ENCODE data around the gene SSH3.

Gene SSH3

DNA sequence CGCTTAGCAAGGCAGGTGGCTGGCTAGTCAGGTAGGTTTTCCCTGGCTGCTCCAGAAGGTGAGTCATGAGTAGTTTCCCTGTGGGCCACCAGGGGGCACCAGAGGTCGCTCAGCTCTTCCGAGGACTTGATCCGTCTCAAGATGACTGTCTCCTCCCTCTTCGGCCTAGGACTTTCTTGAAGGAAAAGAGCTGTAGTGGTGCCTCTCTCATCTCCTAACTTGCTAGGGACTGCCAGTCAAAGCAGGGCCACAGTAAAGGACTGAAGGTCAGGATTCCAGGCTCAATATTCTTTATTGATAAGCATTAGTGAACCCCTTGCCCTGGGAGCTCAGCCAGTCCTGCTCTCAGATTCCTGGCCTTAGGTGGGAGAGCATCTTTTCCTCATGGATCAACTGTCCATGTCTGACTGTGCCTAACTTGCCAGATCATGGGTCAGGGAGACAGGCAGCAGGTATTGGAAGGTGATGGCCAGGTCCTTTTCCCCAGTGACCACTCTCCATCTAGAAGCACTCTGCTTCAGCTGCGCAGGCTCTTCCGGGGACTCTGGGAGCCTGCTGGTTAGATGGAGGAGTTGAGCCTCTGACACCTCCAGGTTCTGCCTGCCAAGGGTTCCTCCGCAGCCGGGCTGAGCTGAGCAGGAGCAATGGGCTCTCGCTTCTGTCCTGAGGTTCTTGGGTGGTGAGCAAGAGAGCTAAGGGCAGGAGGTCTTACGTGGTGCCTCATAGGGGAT is 48.1 kb downstream of the SSH3 start:
- DNase-seq = peak; percentile 77

DNA sequence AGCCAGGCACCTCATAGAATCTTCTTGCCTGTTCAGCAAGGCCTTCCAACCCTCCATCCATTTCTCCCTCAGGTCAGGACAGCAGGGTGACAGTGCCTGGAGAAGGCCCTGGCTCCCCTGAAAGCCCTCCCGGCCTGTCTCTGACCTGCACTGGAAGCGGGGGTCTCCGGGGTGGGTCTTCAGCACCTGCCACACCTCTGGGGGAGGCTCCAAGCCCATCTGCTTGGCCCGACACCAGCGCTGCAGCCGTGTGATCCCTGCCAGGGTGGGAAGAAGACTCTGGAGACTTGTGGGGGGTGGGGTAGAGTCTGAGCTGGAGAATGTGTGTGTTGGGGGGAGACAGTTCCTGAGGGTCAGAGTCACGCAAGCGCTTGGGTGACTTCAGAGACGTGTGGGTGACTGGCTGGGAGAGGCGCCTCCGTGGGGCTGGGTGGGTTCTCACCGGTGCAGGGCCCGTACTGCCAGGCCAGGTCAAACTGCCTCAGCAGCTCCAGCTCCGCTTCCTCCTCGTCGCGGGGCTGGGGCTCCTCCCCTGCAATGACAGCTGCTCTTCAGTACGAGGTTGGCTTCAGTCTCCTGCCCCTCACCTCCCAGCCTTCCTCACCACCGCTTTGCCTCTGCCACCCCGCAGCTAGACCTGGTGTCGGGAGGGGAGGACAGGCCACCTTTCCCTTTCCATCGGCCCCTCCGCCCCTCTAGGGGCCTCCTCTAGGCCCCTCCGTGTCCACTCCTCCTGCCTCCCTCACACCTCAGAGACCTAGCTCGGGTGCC is 49.4 kb downstream of the SSH3 start:
- no peak for DNase-seq

DNA sequence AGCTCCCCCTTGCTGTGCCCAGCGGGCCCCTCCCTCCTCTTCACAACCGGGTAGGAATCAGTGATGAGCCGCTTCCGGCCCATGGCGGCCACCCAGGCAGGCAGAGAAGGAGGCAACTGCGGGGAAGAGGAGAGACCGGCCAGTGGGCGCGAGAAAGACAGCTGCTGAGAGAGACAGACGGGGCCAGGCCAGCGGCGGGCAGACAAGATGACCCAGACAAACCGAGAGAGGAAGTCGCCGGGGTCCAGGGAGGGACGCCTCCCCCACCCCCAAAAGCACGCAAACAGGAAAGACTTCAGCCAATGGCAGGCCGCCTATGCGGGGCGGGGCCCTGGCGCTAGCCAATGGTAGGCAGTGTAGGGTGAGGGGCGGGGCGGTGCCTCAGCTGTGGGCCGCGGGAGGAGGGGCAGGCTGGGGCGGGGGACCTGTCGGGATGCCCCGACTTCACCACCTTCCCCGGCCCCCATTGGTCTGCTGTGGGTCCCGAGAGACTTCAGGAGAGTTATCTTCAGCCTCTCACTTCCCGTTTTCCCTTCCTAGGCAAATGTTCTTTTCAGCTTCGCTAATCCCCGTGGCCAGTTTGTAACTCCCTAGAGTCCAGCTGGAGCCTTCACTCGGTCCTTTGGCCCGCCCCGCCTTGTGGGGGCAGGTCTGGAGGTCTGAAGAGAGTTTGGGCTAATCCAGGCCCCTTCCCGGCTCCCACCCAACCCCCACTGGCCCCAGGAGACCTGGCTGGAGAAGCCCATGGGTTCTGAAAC is 50.2 kb downstream of the SSH3 start, which contains the start of gene POLD4:
Gene POLD4 (minus strand): TSS at position 230 of the 758 bp plus-strand sequence. CDS start 147 bp downstream, at position 83.
- DNase-seq = peak; percentile 97

DNA sequence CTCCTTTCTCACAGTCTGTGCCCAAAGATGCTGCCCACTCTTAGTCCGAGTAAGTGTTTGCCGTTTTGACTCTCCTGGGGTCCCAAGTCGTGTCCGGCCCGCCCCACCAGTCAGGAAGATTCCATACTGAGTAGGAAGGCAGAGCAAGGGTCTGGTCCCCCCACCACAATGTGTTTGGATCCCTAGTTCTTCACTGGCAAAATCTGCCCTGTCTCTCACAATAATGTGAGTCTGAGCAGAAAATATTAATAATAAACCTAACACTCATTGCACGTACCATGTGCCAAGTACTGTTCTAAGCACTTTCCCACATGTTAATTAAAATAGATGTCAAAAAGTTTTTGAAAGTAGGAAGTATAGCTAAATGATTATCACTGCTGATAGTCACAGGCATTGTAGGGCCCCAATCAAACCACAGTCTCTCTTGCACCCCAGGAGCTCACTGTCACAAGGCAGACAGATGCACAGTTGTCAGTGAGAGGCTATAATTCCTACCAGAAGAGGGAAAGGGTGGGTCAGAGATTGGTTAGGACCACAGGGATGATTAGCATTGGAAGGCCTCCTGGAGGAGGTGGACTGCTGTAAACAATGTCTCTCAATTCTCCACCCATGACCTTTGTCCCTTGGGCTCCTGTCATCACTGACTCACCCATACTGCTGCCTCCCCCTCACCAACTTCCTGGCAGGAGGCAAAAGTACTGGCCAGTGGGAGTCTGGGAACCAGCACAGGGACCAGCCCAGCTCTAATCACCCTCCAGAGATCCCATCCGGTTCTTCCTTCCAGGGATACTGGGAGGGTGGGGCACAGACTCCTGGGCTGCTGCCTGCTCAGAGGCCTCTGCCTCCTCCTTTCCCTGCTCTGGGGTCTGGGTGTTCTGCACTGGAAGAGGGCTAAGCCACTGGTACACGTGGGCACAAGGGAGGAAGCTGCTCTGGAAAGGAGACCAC is 51.0 kb downstream of the SSH3 start:
- DNase-seq = peak; percentile 31

DNA sequence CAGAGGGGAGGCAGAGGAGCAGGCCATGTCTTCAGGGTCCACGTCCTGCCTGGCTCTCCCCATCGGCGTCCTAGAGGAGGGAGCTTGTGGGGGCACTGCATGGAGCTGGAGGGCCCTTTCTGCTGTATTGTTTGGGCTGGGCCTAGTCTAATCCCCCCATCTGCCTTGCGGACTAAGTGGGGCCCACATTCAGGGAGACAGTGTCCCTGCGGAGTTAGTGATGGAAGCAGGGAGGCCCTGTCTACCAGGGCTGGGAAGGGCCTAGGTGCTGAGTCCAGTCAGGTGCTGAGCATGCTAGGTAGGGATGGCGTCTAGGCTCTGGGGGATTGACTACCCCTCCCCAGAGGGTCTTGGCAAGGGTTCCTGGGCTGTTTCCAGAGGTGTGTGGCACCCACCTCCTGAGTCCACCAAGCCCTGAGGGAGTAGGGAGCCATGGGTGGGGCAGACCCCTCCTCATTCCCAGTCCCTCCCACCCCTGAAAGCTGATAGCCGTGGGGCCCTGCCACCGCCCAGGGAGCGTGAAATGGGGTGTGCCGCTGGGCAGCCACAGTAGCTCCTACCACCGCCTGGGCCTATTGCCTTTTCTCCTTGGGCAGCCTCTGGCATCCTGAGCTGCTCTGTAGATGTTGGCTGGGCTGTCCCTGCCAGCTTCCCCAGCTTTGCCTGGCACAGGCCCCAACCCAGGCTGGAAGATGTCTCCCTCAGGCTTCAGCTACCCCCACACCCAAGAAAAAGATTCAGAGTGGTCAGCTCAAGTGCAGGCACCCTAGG is 51.9 kb downstream of the SSH3 start:
- no peak for DNase-seq

DNA sequence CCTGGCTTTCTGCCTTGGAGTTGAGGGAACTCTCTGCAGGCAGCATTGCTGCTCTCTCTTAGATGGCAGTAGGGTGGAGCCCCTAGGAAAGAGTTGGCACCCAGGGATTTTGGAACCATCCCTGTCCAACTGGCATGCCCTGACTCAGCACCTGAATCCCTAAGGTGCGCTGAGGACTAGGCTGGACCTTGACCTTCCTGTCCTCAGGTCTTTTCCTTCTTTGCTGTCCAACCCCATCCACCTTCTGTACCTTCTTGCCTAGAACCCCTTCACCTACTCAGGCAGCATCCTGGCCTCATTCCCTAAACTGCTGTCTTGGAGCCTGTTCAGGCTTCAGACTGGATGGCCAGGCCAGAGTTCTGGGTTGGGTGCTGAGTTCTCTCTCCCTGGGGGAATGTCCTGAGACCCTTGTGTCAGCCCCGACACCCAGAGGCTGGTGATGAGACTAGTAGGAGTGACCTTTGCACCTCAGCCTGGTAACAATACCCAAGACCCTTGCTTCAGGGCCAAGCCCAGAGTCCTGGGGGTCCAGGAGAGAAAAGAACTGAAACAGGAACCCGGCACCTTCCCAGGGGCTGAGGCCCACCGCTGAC is 52.6 kb downstream of the SSH3 start:
- no peak for DNase-seq

DNA sequence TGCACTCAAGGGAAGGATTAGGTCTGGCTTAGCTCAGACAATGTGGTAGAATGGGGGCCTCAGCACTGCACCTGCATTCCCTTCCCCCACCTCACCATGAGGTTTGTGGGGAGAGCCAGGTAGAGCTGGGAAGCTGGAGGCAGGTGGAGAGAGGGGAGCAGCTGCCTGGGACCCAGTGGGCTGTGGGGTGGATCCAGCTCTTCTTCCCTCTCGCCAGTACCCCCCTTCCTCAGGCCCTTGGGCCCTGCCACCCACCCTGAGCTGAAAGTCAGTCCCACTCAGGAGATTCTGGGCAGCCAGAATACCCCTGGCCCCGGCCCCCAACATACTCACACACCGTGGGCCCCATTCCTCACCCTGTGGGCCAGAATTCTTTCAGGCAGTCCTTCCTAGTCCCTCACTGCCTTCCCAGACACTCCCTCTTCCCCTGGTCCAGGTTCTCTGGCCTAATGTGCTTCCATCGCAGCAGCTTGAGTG is 53.1 kb downstream of the SSH3 start:
- no peak for DNase-seq

DNA sequence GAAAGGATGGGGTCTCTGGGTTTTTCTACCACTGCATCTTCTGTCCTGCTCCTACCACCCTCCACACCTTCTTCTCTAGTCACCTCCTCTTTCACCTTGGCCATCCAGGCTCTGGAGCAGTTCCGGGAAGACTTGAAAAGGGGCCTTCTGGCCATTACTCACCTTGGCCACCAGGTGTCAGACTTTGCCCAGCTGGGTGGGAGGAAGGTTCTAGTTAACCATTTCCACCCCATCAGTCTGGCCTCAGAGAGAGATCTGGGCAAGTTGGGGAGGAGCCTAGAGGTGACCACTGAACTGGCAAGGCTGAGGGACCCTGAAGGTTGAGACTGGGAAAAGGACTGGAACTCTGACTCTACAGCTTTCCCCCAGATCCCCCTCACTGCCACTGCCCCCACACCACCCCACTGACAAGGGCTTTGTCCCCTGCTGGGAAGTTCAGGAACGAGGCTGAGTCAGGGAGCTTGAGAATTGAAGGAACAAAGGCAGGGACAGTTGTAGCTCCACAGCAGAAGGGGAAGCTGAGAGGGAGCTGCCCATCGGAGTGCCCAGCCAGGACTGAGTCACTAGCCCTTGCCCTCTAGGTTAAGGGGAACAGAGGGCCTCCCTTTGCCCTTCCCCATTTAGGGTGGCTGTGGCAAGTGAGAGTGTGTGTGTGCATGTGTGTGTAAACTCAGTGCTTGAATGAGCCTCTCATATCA is 53.7 kb downstream of the SSH3 start:
- DNase-seq = peak; percentile 80

DNA sequence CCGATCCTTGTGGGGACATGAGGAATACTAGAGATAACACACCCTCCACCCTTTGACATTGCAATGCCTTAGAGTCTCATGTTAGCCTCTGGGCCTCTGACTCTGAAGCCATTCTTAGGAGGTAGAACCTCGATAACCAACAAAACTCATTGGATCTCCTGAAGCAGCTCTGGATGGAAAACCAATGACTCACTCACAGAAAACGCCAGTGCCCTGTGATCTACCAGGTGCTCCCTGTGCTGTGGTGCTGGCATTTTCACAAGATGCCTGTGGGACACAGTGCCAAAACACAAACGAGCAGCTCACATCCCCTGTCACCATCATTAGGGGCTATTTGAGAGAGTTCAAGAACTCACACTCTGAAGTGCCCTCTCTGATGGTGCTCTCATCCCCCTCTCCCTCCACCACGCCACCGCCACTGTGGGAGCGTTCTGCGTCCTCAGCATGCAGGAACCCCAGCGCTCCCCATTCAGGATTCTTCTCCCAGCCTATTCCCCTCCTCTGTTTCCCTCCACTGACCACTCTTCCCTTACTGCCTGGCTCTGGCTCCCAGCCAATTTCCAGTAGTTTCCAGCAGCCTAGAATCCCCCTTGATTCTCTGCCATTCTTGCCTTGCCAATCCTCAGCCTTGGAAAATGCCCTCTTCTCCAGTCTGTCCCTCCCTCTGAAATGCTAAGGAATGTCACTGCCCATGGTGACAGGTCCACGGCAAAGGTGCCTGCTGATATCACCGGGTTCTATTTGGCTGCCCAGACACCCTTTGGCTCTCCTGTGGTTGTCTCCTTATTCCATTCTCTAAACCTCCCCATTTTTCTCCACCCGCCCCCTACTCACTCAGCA is 54.7 kb downstream of the SSH3 start:
- no peak for DNase-seq

Measured in CD4-positive, alpha-beta T cell treated with Interleukin-10 for 1 hour (primary cell).